Endothelial cell (in vitro differentiated cells): ENCODE data around the gene SLC8A1. TPM values are rescaled to one million over a fixed set of nuclear protein-coding genes. Genes with fewer than 3 reads are reported as not detected.

Source experiments
- DNase-seq: peaks from one replicate; pipeline ENCODE4 v3.0.0; 2021; ENCODE audit warnings: low spot score
- H3K27ac Mint-ChIP-seq: one replicate; pipeline ENCODE4 v1.8.0; 2021; ENCODE audit warnings: mixed read lengths, inconsistent platforms; ENCODE audit not compliant: unreplicated experiment
- H3K27me3 Mint-ChIP-seq: one replicate; pipeline ENCODE4 v1.8.0; 2021; ENCODE audit warnings: mild to moderate bottlenecking, moderate library complexity, mixed read lengths, inconsistent platforms; ENCODE audit not compliant: unreplicated experiment
- H3K36me3 Mint-ChIP-seq: one replicate; pipeline ENCODE4 v1.8.0; 2021; ENCODE audit warnings: mild to moderate bottlenecking, low read depth, mixed read lengths, inconsistent platforms; ENCODE audit not compliant: unreplicated experiment
- H3K4me1 Mint-ChIP-seq: one replicate; pipeline ENCODE4 v1.8.0; 2021; ENCODE audit warnings: mild to moderate bottlenecking, mixed read lengths, inconsistent platforms; ENCODE audit not compliant: unreplicated experiment
- H3K4me3 Mint-ChIP-seq: one replicate; pipeline ENCODE4 v1.8.0; 2021; ENCODE audit warnings: mild to moderate bottlenecking, mixed read lengths, inconsistent platforms; ENCODE audit not compliant: unreplicated experiment
- H3K9me3 Mint-ChIP-seq: one replicate; pipeline ENCODE4 v1.8.0; 2021; ENCODE audit warnings: mixed read lengths, inconsistent platforms; ENCODE audit not compliant: unreplicated experiment
- total RNA-seq: library from RNA; stranded (reverse); fragmentation: NEBNext Ultra II Directional; extraction: Animal tissue kit (Norgen Biotek cat#: 25700); gene quantifications from one replicate; pipeline ENCODE4 v1.2.1, GENCODE V29; 2021; ENCODE audit not compliant: unreplicated experiment
- TF ChIP-seq, protein P1 (sequence below): fragments of 200-600 bp; sonication (generic); IDR thresholded peaks from one replicate; pipeline ENCODE4 v1.5.0; 2021; ENCODE audit warnings: antibody characterized with exemption; ENCODE audit not compliant: unreplicated experiment

Gene SLC8A1
- total RNA-seq, 1 donor from 2014 or later = 0.80 TPM

GRCh38 chr2:40127890-40128557, 323.9 kb downstream of the SLC8A1 start:
- Mint-ChIP-seq H3K4me3 (no peak overlapping the region), H3K9me3 (no peaks in the 10 kb centered on the region), H3K36me3 (no peaks in the 10 kb centered on the region), H3K27ac (no peak overlapping the region), H3K27me3 (peaks cover 3% of the 10 kb centered on the region), H3K4me1 (no peaks in the 10 kb centered on the region)
- DNase-seq = no peak
- TF ChIP-seq, protein P1, sequence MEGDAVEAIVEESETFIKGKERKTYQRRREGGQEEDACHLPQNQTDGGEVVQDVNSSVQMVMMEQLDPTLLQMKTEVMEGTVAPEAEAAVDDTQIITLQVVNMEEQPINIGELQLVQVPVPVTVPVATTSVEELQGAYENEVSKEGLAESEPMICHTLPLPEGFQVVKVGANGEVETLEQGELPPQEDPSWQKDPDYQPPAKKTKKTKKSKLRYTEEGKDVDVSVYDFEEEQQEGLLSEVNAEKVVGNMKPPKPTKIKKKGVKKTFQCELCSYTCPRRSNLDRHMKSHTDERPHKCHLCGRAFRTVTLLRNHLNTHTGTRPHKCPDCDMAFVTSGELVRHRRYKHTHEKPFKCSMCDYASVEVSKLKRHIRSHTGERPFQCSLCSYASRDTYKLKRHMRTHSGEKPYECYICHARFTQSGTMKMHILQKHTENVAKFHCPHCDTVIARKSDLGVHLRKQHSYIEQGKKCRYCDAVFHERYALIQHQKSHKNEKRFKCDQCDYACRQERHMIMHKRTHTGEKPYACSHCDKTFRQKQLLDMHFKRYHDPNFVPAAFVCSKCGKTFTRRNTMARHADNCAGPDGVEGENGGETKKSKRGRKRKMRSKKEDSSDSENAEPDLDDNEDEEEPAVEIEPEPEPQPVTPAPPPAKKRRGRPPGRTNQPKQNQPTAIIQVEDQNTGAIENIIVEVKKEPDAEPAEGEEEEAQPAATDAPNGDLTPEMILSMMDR = no peak

GRCh38 chr2:40127146-40127545, 324.7 kb downstream of the SLC8A1 start:
- no peak overlapping the region for H3K27ac Mint-ChIP-seq
- TF ChIP-seq, protein P1 = no peak

GRCh38 chr2:40126006-40126405, 325.9 kb downstream of the SLC8A1 start:
- H3K27me3 Mint-ChIP-seq = peaks cover 3% of the 10 kb centered on the region
- no peaks in the 10 kb centered on the region for H3K36me3 Mint-ChIP-seq
- no peak overlapping the region for H3K4me3 Mint-ChIP-seq

More at GRCh38 chr2:40127146-40127545, 324.7 kb downstream of the SLC8A1 start:
- H3K27me3 Mint-ChIP-seq = peaks cover 3% of the 10 kb centered on the region
- no peaks in the 10 kb centered on the region for H3K9me3 Mint-ChIP-seq
- H3K4me3 Mint-ChIP-seq = no peak overlapping the region
- no peak for DNase-seq
- no peaks in the 10 kb centered on the region for H3K4me1 Mint-ChIP-seq
- no peaks in the 10 kb centered on the region for H3K36me3 Mint-ChIP-seq

GRCh38 chr2:40123746-40124145, 328.1 kb downstream of the SLC8A1 start:
- Mint-ChIP-seq H3K4me1 (no peaks in the 10 kb centered on the region), H3K9me3 (no peaks in the 10 kb centered on the region), H3K27ac (no peak overlapping the region), H3K36me3 (no peaks in the 10 kb centered on the region), H3K27me3 (no peaks in the 10 kb centered on the region), H3K4me3 (no peak overlapping the region)
- DNase-seq = no peak
- TF ChIP-seq, protein P1 = no peak

More at GRCh38 chr2:40126006-40126405, 325.9 kb downstream of the SLC8A1 start:
- Mint-ChIP-seq H3K9me3 (no peaks in the 10 kb centered on the region), H3K4me1 (no peaks in the 10 kb centered on the region), H3K27ac (no peak overlapping the region)
- DNase-seq = no peak
- TF ChIP-seq, protein P1 = no peak

DNA sequence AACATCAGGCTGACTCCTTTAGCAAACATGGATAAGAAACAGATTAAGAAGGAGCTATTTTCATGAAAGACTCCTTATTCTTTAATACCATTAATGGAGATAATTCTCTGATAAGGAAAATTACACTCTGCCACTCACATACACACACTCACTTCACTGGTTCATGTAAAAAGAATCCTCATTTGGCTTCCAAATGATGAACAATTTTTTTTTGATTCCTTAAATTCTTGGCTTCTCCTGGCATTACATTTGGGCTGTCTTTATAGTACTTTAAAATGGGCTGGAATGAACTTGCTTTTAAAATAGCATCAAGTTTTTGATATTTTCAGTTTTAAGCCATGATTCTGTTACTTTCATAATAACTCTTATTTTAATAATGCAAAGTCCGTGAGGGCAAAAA, 328.6 kb downstream of the SLC8A1 start:
- Mint-ChIP-seq H3K4me1 (no peaks in the 10 kb centered on the region), H3K27me3 (no peaks in the 10 kb centered on the region), H3K36me3 (no peaks in the 10 kb centered on the region), H3K27ac (no peak overlapping the region), H3K4me3 (no peak overlapping the region), H3K9me3 (no peaks in the 10 kb centered on the region)
- TF ChIP-seq, protein P1 = no peak
- DNase-seq = no peak
